Amniotic epithelial cell (primary cell): ENCODE results near the gene KIAA1217.

Experiments used
- DNase-seq: peaks from one replicate; pipeline ENCODE4 v3.0.0-alpha.2; 2010; ENCODE audit warnings: low read depth

KIAA1217 gene

DNA sequence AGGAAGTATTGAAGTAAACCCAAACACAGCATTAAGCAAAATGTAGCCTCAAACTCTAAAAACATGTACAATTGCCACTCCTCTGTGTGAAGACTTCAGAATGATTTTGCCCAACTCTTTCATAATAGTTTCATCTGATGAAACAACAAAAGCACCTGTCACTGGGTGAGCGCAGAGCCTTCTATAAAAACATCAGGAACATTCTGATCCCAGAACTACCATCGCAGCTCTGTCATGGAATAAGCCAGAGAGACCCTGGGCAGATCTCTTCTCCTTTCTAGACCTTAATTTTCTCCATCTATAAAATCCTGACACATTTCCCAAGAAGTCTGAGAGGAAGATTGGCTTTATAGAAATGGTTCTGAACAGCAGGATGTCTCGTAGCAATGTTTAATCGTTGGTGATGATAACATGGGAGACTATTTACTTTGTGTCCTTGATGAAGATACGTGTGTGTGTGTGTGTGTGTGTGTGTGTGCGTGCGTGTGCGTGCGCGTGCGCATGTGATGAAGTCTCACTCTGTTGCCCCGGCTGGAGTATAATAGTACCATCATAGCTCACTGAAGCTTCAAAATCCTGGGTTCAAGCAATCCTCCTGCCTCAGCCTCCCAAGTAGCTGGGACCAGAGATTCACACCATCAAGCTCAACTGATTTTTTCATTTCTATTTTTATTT is 198.0 kb downstream of the KIAA1217 start:
- DNase-seq: no peak

DNA sequence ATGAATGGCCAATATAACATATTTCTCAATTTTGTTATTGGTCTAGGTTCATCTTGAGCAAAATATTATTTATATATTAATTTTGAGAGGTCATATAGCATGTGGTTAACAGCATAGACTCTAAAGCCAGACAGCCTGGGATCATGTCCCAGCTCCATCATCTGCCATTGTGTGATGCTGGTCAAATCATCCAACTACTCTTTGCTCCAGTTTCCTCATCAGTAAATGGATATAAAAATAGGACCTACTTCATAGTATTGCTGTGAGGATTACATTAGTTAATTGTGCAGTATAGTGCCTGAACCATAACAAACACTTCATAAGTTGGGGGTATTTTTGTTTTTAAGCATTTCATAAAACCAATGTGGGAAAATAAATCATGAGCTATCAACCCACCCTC is 199.0 kb downstream of the KIAA1217 start:
- DNase-seq: no peak

DNA sequence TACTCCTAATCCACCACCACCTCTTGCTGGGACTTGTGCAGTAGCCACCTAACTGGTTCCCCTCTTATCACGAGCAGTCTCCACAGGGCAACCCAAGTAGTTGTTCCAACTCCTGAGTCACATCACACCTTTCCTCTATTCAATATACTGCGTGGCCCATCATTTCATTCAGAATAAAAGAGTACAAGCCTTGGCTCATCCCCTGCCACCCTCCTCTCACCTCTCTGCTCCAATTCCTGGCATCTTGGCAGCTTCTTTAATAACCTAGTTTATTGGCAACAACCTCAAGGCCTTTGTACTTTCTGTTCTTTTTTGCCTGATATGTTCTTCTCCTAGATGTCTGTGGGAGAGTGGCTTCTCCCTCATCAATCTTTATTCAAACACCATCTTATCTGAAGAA is 199.4 kb downstream of the KIAA1217 start:
- DNase-seq: peak; percentile 24

DNA sequence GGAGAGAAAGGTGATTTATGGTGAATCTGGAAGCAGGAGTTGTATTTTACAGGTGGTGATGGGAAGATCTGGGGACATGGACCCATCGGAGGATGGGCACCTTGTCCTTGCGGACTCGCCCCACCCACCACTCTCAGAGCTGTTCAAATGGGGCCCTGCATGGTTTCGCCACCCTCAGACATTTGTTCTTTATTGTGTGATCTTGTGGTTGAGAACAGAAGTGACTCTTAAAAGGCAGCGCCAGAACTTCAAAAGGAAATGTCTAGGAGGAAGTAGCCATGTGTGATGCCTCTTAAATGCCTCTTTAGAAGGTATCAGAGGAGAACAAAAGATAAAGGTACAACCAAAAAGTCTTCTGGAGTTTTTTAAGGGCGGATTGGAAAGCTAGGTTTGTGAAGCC is 205.7 kb downstream of the KIAA1217 start:
- DNase-seq: no peak

DNA sequence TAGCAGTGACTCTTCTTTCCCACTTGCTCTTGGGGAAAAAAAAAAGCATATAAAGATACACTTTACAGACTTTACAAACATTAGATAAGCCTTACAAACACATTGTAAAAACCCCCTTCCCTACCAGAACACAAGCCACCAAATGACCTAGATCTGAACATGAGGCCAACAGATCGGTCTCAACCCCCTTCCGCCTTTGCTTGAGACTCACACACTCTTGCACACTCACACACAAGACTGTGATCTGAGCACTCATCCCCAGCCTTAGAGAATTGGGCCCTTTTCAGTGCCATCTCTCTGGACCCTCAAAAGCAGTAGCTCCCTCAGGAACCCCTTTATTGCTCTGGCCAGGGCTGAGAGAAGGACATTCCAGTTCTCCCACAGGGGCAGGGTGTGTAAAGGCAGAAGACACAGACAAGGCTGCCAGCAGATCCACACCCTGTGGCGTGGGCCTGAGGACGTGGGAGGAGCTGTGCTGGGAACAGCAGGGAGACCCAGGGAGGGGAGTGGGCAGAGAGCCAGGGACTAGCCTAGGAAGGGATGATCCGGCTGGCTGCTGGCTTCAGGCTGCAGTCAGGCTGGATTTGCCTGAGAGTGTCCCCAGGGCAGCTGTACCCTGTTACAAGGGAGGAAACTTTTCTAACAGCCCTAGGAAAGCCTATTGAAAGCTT is 206.7 kb downstream of the KIAA1217 start:
- peak; percentile 76 for DNase-seq

DNA sequence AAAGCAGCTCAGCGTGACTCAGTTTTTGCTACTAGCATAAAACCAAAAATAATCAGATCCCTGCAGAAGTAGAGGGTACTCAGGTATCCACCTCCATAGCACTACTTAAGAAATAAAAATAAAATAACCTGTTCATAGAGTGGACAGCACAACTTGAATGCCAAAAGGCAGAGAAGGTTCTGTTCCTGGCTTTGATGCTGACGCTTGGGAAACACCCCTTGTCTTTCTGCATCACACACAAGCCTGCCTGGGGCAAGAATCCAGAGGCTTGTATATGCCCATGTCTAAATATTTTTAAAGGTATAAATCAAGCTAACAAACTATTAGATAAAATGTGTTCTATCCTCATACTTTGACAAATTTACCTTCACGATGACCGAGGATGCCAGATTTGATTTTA is 207.3 kb downstream of the KIAA1217 start:
- no peak for DNase-seq

DNA sequence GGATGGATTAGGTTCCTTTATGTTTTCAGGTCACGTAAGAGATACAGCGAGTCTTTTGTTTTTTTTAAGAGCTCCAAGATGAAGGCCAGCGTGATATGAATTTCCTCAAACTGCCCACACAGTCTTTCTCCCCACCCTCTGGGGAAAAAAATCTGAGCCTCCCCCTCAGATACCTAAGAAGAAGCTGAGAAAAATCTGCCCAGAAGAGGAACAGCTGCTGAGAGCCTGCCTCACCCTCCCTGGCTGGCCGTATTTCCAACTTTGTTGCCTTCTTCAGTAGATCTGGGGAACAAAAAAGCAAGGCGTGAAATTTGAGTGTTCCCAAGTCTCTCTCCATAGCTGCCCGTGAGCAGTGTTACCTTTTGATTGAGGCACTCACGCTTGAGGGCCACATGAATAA is 208.1 kb downstream of the KIAA1217 start:
- no peak for DNase-seq

DNA sequence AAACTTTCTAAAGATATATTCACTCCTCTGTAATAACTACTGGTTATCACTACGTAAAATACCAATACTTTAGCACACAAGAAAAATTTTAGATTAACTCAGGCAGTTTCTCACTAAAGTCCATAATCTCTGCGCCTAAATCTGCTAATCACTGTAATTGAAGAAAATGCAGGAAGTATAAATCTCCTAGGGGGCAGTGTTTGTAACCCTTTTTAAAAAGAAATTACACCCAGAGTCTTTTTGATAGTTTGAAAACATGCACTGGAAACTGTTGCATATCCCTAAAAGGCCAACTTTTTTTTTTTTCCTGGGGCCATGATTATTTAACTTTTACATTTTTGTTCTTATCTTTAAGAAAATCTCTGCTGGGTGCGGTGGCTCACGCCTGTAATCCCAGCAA is 209.6 kb downstream of the KIAA1217 start:
- DNase-seq: no peak

DNA sequence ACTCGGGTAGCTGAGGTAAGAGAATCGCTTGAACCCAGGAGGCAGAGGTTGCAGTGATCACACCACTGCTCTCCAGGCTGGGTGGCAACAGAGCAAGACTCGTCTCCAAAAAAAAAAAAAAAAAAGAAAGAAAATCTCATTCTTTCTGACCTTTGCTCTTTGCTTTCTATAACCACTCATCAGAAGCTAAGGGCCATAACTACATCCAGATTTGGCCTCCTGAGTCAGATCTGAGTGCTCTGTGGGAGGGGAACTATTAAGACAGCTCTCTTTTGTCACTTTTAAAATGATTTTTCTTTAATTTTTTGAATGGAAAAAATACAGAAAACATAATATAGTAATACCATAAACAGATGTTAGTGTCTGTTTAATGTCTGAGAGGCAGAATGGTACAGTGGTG is 210.1 kb downstream of the KIAA1217 start:
- DNase-seq: no peak

DNA sequence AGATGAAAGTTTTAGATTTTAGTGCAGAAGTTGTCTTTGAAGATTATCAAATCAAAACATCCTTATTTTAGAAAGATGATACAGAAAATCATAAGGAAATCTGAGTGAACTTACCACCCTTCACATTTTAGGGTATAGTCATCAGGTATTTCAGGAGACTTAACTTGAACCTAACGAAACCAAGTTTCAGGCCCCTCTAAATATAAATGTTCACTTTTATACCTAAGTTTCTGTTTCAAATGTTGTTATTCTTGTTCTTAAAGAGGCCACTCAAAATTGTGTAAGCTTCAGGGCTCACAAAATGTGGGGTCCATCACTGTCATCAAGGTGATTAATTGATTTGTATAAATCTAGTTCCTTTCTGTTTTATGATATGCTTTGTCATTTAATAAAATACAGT is 216.2 kb downstream of the KIAA1217 start:
- no peak for DNase-seq

DNA sequence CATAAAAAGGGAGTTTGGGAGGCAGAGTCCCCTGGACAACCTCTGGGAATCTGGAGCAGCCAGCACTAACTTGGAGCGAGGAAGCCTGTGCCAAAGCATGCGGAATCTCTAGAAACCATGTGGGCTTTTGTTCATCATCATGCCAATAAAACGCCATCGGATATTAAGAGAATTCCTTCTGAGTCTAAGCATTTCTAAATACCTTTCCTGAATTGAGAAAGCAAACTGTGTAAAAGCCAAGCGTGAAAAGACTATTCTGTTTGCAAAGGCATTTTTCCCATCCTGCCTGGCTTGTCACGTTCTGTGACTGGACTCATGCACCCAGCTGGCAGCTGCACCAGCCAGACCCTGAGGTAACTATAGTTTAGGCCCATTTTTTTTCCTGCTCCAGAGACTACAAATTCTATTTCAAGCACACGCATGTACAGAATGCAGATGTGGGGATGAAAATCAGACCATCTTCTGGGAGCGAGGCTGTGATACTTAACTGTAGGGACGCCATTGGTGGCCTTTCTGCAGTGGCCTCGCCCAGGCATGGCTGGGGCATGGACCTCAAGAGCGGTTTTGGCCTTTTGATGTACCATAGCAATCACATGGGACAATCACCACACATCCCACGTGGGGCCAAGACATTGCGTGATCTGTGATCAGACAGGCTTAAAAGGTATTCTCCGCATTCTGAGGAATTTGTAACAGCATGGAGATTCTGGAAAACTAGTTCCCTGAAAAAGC is 218.9 kb downstream of the KIAA1217 start:
- no peak for DNase-seq

DNA sequence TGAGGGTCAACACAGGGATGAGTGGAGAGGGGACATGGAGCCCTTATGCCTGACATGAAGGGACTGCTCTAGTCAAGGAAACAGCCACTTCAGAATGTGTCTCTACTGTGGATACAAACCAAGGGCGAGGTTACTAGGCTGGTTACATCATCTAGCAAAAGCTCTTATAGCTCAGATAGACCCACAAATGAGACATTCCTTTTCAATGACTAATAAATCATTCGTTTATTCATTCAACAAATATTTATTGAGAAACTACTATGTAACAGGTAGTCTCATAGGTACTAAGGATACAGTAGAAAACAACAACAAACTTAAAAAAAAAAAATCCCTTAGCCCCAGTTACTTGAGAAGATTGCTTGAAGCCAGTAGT is 219.5 kb downstream of the KIAA1217 start:
- peak; percentile 76 for DNase-seq

DNA sequence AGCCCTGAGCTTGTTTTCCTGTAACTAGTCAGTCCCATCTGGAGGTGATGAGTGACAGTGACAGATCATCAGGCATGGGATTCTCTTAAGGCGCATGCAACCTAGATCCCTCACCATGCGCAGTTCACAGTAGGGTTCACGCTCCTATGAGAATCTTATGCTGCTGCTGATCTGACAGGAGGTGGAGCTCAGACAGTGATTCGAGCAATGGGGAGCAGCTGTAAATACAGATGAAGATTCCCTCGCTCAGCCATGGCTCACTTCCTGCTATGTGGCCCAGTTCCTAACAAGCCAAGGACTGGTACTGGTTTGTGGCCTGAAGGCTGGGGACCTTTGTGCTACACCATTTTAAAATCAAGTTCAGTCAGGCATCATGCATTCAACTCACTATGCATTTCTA is 221.7 kb downstream of the KIAA1217 start:
- DNase-seq: no peak

DNA sequence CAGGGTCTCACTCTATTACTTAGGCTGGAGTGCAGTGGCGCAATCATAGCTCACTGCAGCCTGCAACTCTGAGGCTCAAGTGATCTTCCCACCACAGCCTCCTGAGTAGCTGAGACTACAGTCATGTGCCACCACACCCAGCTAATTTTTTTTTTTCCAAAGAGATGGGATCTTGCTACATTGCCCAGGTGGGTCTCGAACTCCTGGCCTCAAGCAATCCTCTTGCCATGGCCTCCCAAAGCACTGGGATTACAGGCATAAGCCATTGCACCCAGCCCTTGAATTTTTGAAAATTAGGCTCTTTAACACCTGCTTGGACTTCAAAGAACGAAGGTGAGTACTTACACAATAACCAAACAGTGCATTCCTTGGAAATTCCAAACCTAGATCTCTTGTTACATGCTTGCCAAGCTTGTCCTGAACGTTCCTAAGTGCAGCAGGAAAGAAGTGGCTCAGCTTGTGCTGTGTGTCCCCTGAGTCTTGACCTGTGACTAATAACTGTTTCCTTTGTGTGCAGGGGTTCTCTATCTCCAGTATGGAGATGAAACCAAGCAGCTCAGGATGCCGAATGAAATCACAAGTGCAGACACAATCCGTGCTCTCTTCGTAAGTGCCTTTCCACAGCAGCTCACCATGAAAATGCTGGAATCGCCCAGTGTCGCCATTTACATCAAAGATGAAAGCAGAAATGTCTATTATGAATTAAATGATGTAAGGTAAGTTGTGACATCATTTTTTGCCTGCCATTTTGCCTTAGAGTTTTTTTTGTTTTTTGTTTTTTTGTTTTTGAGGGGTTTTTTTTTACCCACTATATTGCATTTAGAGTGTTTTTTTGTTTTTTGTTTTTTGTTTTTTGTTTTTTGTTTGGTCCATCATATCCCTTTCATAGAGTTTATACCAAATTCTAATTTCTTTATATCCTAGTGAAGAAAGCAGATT is 223.8 kb downstream of the KIAA1217 start:
- no peak for DNase-seq

DNA sequence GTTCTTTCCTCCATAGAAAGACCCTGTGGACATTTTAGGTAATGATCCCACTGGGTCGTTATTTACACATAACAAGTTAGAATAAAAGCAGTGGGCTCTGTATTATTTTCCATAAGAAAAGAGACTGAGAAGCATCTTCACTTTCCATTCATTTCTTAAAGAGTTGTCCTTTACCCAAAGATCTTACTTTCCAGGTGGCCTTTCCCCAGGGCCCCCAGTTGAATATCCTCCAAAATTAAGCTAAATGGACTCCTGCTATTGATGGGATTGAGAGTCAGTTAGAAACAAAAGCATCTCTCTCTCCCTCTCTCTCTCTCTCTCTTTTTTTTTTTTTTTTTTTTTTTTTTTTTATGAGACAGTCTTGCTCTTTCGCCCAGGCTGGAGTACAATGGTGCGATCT is 224.8 kb downstream of the KIAA1217 start:
- no peak for DNase-seq

DNA sequence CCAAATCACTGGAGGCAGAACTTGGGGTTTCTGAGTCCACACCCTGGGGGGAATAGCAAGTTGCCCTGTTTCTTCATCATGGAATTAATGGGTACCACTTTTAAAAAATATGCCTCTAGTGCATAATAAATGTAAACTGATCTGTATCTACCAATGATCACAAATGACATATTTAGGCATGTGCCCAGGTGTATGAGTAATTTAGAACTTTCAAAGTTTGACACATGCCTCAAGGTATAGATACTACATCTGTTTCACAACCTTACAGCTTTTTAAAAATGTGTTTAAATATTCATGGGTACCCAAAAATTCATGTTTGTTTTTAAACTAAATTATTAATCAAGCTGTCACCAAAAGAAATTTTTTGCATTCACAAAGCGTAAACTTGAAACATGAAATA is 226.0 kb downstream of the KIAA1217 start:
- DNase-seq: no peak

DNA sequence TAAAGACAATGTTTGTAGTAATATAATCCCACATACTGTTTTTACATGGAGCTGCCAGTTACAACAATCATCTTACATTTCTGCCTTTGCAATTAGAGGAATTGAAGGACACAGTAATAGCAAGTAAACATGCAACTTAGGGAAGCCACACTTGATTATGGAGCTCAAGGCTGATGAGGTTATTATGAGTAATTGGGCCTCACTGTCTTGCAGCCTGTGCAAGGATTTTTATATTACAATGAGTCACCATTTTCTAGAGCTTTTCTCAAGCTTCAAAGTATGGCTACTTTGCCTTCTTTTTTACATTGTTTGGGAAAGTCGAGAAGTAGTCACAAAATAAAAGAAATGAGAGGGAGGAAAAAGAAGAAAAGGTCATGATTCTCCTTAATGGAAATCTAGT is 226.4 kb downstream of the KIAA1217 start:
- peak; percentile 93 for DNase-seq

DNA sequence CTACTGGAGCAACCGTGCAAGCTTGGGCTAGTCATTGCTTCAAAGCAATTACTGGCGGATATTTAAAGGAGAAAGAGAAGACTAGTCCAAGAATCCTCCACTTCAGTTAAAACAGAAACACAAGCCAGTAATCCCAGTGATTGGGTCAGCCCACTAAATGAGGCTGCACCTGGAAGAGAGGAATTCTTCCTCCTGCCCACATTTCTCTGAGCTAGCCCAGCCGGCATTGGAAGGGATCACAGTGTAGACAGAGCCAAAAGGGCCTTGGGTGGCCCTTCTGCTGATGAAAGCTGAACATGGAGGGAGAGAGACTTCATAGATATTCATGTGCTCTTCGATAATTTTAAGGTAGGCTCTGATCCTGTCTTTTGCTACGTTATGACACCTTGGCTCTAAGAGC is 228.4 kb downstream of the KIAA1217 start:
- DNase-seq: no peak

DNA sequence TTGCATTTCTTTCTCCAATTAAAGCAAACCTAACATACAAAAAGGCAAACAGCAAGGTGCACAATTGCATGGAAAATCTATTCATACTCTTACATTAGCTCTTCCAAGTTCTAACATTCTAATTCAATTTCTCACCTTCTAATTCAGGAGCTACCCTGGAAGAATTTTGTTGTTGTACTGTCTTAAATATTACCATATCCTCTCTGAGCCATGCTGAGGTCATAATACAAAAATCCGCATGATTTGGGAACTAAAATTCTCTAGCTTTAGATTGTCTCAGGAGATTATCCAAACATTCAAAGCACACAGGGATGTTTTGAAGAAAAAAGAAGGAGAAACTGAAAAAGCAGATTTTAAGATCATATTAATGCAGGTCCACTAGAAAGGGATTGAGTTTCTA is 229.9 kb downstream of the KIAA1217 start:
- peak; percentile 47 for DNase-seq

DNA sequence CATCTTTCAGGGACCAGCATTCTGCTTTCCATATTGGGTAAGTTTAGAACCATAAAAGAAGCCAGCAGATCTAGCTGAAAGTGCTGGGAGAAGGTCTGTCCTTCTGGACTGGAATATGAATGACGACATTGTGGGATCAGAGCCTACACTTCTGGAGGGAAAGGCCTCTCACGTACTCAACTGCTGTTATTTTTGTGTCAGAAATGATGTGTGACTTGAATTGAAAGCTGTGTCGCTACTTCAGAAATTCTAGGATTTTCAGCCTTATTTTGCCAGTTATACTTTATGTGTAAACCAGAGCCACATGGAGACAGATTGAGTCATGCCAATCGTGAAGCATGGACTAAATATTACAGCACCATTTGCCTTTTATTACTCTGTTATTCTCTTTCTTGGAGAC is 231.0 kb downstream of the KIAA1217 start:
- DNase-seq: no peak

DNA sequence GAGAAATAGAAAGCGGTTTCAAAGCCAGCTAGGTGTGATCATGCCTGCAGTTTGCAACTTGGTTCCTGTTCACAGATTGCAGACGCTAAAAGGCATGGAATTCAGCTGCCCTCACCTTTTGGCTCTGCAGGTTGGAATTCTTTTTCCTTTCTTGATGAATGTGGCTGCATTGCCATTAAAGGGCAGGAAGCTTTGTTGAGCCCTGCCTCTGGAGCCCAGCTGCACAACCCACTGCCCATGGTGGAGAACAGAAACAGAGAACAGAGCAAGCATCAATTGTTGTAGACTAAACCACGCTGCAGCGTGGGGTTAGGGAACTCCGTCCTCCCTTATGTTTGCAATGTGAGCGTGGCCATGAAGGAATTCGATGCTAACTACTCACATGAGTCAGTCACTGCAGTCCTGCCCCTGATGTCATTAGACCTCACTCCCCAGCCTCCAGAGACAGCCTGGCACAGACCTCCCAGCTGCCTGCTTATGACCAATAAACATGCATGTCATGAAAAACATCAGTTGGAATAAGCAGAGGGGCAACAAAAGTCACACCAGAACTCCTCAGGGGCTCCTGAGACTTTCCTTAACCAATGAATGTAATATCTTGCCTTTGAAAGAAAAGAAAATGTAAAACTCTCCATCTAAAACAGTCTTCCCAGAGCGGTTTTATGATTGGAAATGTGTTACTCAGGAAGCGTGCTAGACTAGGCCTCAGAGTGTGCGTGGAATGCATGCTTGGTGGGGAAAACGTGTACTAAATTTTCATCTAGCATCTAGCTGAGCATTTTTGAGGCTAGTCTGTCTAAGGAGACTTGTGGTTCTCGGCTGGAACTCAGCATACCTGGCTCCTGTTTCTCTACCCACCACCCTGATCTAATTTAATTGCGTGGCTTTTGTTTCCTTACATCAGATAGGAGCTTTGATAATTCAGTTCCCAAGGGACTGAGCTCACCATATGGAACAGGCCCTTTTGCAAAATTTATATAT is 232.2 kb downstream of the KIAA1217 start:
- peak; percentile 84 for DNase-seq
